AG04449 (cell line): ENCODE results near the gene ZDHHC3.

Source experiments
- CTCF ChIA-PET: fragments of 350-600 bp; formaldehyde crosslinking; extraction: SDS; loops from one replicate; lab custom pipeline; 2021; ENCODE audit warnings: antibody characterized with exemption; lab: Yijun Ruan, JAX
- POLR2A ChIA-PET: fragments of 400-600, 350-600 bp; formaldehyde crosslinking; extraction: SDS; loops from one replicate; lab custom pipeline; 2020; ENCODE audit warnings: antibody characterized with exemption, inconsistent platforms; lab: Yijun Ruan, JAX
- DNase-seq: peaks from one replicate; pipeline ENCODE4 v3.0.0-alpha.2; 2010; ENCODE audit warnings: low read depth, low spot score
- H3K4me3 ChIP-seq: 2 replicates; pipeline ENCODE4 v1.5.1; 2011; ENCODE audit warnings: low read depth, mild to moderate bottlenecking, control low read depth, low read length
- TF ChIP-seq, protein P1 (sequence below): IDR thresholded peaks from one replicate; pipeline ENCODE4 v1.5.1; 2011; ENCODE audit warnings: mild to moderate bottlenecking, moderate library complexity, low read length, control low read depth, inconsistent platforms; ENCODE audit not compliant: insufficient read depth; ENCODE audit errors: missing control alignments

The ZDHHC3 gene

GRCh38 chr3:44932986-44933944 is 42.7 kb downstream of the ZDHHC3 start:
- no peak overlapping the region for H3K4me3 ChIP-seq
- POLR2A ChIA-PET = no interaction called here
- DNase-seq = no peak
- TF ChIP-seq, protein P1, sequence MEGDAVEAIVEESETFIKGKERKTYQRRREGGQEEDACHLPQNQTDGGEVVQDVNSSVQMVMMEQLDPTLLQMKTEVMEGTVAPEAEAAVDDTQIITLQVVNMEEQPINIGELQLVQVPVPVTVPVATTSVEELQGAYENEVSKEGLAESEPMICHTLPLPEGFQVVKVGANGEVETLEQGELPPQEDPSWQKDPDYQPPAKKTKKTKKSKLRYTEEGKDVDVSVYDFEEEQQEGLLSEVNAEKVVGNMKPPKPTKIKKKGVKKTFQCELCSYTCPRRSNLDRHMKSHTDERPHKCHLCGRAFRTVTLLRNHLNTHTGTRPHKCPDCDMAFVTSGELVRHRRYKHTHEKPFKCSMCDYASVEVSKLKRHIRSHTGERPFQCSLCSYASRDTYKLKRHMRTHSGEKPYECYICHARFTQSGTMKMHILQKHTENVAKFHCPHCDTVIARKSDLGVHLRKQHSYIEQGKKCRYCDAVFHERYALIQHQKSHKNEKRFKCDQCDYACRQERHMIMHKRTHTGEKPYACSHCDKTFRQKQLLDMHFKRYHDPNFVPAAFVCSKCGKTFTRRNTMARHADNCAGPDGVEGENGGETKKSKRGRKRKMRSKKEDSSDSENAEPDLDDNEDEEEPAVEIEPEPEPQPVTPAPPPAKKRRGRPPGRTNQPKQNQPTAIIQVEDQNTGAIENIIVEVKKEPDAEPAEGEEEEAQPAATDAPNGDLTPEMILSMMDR = no peak
- CTCF ChIA-PET = interaction anchor here (1.0 to 2.5 kb wide), 3 partner anchors 9 to 20 kb away, joined by 3 to 8 read pairs (median 4); no protein-coding TSS in a partner anchor

DNA sequence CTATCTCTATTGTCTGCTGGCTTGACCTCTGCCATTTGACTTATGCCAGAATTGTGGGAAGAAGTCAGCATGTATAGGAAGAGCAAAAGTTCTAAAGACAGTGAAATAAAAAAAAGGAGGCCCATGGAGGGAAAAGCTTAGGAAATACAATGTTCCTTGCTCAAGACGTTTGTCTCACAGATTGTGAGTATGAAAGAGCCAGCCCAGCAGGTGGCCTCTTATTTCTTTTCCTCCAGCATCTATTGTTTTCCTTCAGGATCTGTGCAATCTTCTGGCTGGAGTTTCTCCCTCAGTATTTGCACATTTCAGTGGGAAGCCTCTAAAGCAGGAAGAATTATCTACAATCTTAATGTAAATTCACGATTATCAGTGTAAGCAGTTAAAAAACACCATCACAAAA is 43.7 kb downstream of the ZDHHC3 start:
- ChIA-PET POLR2A (no interaction called here), CTCF (no interaction called here)
- TF ChIP-seq, protein P1 = no peak
- DNase-seq = no peak
- H3K4me3 ChIP-seq = no peak overlapping the region

- ChIA-PET CTCF (interaction anchor here (1.5 kb wide), 1 partner anchor 18 kb away, joined by 7 read pairs; no protein-coding TSS in a partner anchor), POLR2A (no interaction called here)
- H3K4me3 ChIP-seq = no peak overlapping the region
Measured at GRCh38 chr3:44931791-44932190, 44.2 kb downstream of the ZDHHC3 start.

GRCh38 chr3:44930911-44931310 is 45.1 kb downstream of the ZDHHC3 start:
- no peak overlapping the region for H3K4me3 ChIP-seq
- ChIA-PET CTCF (interaction anchor here (1.5 kb wide), 1 partner anchor 17 kb away, joined by 7 read pairs; no protein-coding TSS in a partner anchor), POLR2A (no interaction called here)
- TF ChIP-seq, protein P1 = no peak
- DNase-seq = no peak

More at GRCh38 chr3:44931791-44932190, 44.2 kb downstream of the ZDHHC3 start:
- no peak for DNase-seq
- TF ChIP-seq, protein P1 = no peak

DNA sequence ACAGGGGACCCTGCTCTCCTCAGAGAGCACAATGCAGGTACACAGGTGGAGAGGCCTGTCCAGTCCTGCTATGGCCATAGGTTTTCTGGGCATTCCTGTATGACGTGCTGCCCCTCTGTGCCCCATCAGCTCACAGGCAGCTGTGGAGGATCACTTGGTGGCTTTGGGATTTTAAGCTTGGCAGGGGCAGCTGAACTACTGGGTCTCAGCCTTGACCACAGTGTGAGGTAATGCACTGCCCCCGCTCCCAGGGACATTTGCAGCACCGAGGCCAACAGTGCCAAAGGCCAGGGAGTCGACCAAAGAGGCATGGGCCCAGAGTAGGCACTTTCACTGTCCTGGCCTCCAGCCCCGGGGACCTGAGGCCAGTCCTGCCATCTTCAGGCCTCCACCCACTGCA is 46.2 kb downstream of the ZDHHC3 start:
- POLR2A ChIA-PET = no interaction called here
- H3K4me3 ChIP-seq = no peak overlapping the region
- TF ChIP-seq, protein P1 = no peak
- CTCF ChIA-PET = interaction anchor here (7.3 kb wide), 1 partner anchor 16 kb away, joined by 71 read pairs; no protein-coding TSS in a partner anchor
- no peak for DNase-seq

DNA sequence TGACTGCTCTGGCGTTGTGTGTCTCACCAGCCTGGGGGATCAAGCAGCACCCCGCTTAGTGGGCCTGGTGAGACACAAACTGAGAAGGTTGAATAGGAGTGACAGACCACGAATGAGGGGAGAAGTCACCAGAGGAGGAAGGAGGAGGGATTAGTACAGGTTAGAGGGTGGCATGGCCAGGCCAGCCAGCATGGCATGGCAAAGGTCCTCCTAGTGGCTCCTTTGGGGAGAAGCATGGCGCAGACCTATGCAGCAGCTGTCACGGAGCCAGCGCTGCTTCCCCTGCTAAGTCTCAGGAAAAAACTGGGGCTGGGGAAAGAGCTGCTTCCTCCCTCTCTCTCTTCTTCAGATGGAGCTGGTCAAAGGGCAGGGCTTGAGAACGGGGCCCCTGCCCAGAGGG is 48.6 kb downstream of the ZDHHC3 start:
- CTCF ChIA-PET = interaction anchor here (1.0 to 7.3 kb wide), 3 partner anchors 11 to 17 kb away, joined by 3 to 71 read pairs (median 3); no protein-coding TSS in a partner anchor

More for the DNA sequence above, 48.6 kb downstream of the ZDHHC3 start:
- TF ChIP-seq, protein P1 = no peak
- POLR2A ChIA-PET = no interaction called here
- DNase-seq = no peak
- no peak overlapping the region for H3K4me3 ChIP-seq
